ENCODE measurements around the gene LRRD1. TPM values are rescaled to one million over a fixed set of nuclear protein-coding genes. Genes with fewer than 3 reads are reported as not detected.

The LRRD1 gene
- total and polyA plus RNA-seq, 2 of the 8 experiments (the other 6 are each of a cell fraction or from before 2014, with no cell fraction given): not detected

- no peak overlapping the region for H4K8ac ChIP-seq (ENCODE audit: extremely low read depth, insufficient read depth, low read length)
Measured at GRCh38 chr7:92131093-92131492, 47.8 kb downstream of the LRRD1 start.

More at GRCh38 chr7:92131093-92131492, 47.8 kb downstream of the LRRD1 start:
- no peak for DNase-seq (ENCODE audit: low read depth in 1 of 2, low spot score in 2 of 2)
- Histone ChIP-seq H4K91ac (replicated peaks; ENCODE audit: insufficient read length, low read length) (no peak overlapping the region), H4K20me1 (replicated peaks in 1 of 2; ENCODE audit: control insufficient read depth in 1 of 2, insufficient read depth in 2 of 2, low read length in 2 of 2) (peaks cover 0 to 7% of the 10 kb centered on the region in 2 experiments), H3K4me3 (ENCODE audit: extremely low read depth in 1 of 4, insufficient read depth in 2 of 4, low read depth in 3 of 4, low read length in 4 of 4) (no peak overlapping the region), H2BK120ac (replicated peaks; ENCODE audit: low read depth, low read length) (no peak overlapping the region), H3K79me2 (ENCODE audit: control insufficient read depth in 1 of 2, insufficient read depth in 2 of 2, low read length in 2 of 2) (peaks cover 6 to 47% of the 10 kb centered on the region in 2 experiments; a peak in 3 of 4 replicates), H2AK5ac (ENCODE audit: low read depth, low read length) (no peak overlapping the region), H2BK15ac (ENCODE audit: low read length) (no peak overlapping the region), H3K36me3 (ENCODE audit: control insufficient read depth in 2 of 4, insufficient read depth in 4 of 4, low read length in 3 of 4) (peaks cover 2 to 44% (median 26%) of the 10 kb centered on the region in 4 experiments; a peak in 7 of 8 replicates), H3K27me3 (replicated peaks in 1 of 4; ENCODE audit: control insufficient read depth in 3 of 4, extremely low read depth in 1 of 4, insufficient read depth in 3 of 4, low read length in 3 of 4) (no peaks in the 10 kb centered on the region), H3K56ac (replicated peaks; ENCODE audit: insufficient read length, low read depth, low read length) (no peak overlapping the region), H3K4me1 (replicated peaks in 1 of 4; ENCODE audit: control insufficient read depth in 3 of 4, insufficient read depth in 4 of 4, low read length in 3 of 4) (peaks cover 0 to 6% (median 0%) of the 10 kb centered on the region in 4 experiments; a peak in 4 of 7 replicates), H3K4ac (replicated peaks; ENCODE audit: insufficient read length, low read depth, low read length) (no peak overlapping the region), H3K23me2 (ENCODE audit: low read depth, low read length) (no peaks in the 10 kb centered on the region; the same call in 1 of the 2 replicates), H2BK5ac (ENCODE audit: low read depth, low read length) (no peak overlapping the region), H3K79me1 (ENCODE audit: low read depth, low read length) (no peaks in the 10 kb centered on the region; the same call in 1 of the 2 replicates), H2BK12ac (ENCODE audit: low read depth, low read length) (no peak overlapping the region), H2BK20ac (ENCODE audit: low read length) (no peak overlapping the region), H3K9ac (replicated peaks in 1 of 4; ENCODE audit: extremely low read depth in 1 of 4, low read depth in 3 of 4, low read length in 3 of 4) (no peak overlapping the region), H3K27ac (ENCODE audit: low read depth, low read length) (no peak overlapping the region), H3K4me2 (ENCODE audit: insufficient read depth in 1 of 2, low read depth in 2 of 2, low read length in 2 of 2) (no peak overlapping the region), H4K5ac (ENCODE audit: insufficient read length, low read depth, low read length) (no peak overlapping the region), H3K9me3 (ENCODE audit: insufficient read depth in 2 of 2, low read depth in 1 of 2, low read length in 1 of 2) (no peaks in the 10 kb centered on the region), H3K23ac (ENCODE audit: insufficient read length) (no peak overlapping the region), H2AFZ (ENCODE audit: low read length) (no peak overlapping the region), H3K14ac (ENCODE audit: insufficient read length) (no peak overlapping the region), H3K18ac (ENCODE audit: extremely low read depth, low read length) (no peak overlapping the region)
- WGBS, 2 experiments (ENCODE audit: extremely low coverage in 1 of 2, insufficient coverage in 1 of 2, insufficient read length in 1 of 2, insufficient replicate concordance in 2 of 2, low coverage in 1 of 2, low lambda C conversion rate in 2 of 2, missing lambda C conversion rate in 1 of 2): 89% methylated on average over 5 of the region's 5 CpGs; no CpG with 5 or more reads in 1 of the 2 experiments
- no peak for TF ChIP-seq CTBP2 (IDR thresholded peaks at IDR 0.05; ENCODE audit: borderline replicate concordance, insufficient read depth, insufficient read length, low read length)
- no peak for TF ChIP-seq SP1 (IDR thresholded peaks at IDR 0.05; ENCODE audit: low read depth, low read length)
- TF ChIP-seq SAP30 (IDR thresholded peaks at IDR 0.05; ENCODE audit: insufficient read depth, insufficient replicate concordance, low read length): no peak
- TF ChIP-seq HDAC6 (IDR thresholded peaks at IDR 0.05; ENCODE audit: low read depth, low read length): no peak
- no peak for TF ChIP-seq EZH2 (IDR thresholded peaks at IDR 0.05; ENCODE audit: low read depth, low read length, severe bottlenecking)
- no peak for TF ChIP-seq RXRA (IDR thresholded peaks at IDR 0.05; ENCODE audit: insufficient read depth, low read depth, low read length)
- no peak for TF ChIP-seq RFX5 (IDR thresholded peaks at IDR 0.05; ENCODE audit: borderline replicate concordance, low read depth, low read length)
- TF ChIP-seq KDM4A (IDR thresholded peaks at IDR 0.05; ENCODE audit: low read depth, low read length, severe bottlenecking): no peak
- FAIRE-seq: no peak
- ChIA-PET POLR2A (ENCODE audit: partially characterized antibody) (no interaction called here), CTCF (ENCODE audit: partially characterized antibody) (interaction anchor here (0.5 to 0.7 kb wide), 2 partner anchors 63 to 317 kb away, joined by 3 read pairs; no protein-coding TSS in a partner anchor)
